GM12878 (cell line): Measurements from ENCODE around the gene TREM1. TPM values are rescaled to one million over a fixed set of nuclear protein-coding genes. Genes with fewer than 3 reads are reported as not detected.
"Not testable (repeated sequence)": the region's sequence is repeated elsewhere in the genome, so short reads cannot be mapped to it uniquely, and the experiment has no call there.

Source experiments
- ATAC-seq: fragments of 200-7000 bp; cut with Tn5 transposase; 3 replicates; pipeline ENCODE4 v1.9.1; 2020; ENCODE audit warnings: mild to moderate bottlenecking, moderate library complexity
- BruUV-seq: library from RNA; stranded (reverse); fragments of 400-500 nt; replicated peaks from 2 replicates; lab custom pipeline; 2021; lab: Mats Ljungman, UMichigan
- CTCF ChIA-PET: fragments of 300-600 bp; sonication (Branson Sonifier 250); formaldehyde crosslinking; extraction: SDS; loops from one replicate; lab custom pipeline; 2021; ENCODE audit warnings: inconsistent platforms; lab: Yijun Ruan, JAX
- POLR2A ChIA-PET: fragments of 350-600 bp; formaldehyde crosslinking; extraction: SDS; loops from one replicate; lab custom pipeline; 2021; ENCODE audit warnings: inconsistent platforms; lab: Charles Lee
- RAD21 ChIA-PET: fragments of 300-600 bp; sonication (Branson Sonifier 250); formaldehyde crosslinking; loops from one replicate; lab custom pipeline; 2023; ENCODE audit warnings: antibody characterized with exemption; ENCODE audit not compliant: unreplicated experiment; lab: Charles Lee
- SMC1A ChIA-PET: fragments of 300-600 bp; sonication (Branson Sonifier 250); formaldehyde crosslinking; loops from one replicate; lab custom pipeline; 2023; ENCODE audit not compliant: unreplicated experiment, uncharacterized antibody; lab: Charles Lee
- DNase-seq: peaks from one replicate; pipeline ENCODE4 v3.0.0-alpha.2; 2011; ENCODE audit warnings: low read depth, low spot score
- FAIRE-seq: peaks from 3 replicates; lab custom pipeline; 2011; peaks lifted over from hg19 to GRCh38; lab: Jason Lieb, UNC
- H2AFZ ChIP-seq: 2 replicates; pipeline ENCODE4 v1.6.0; 2011; ENCODE audit warnings: low read depth, low read length, control low read depth; ENCODE audit not compliant: control insufficient read depth
- H3K27ac ChIP-seq: 2 replicates; pipeline ENCODE4 v1.5.1; 2011; ENCODE audit warnings: control low read depth; ENCODE audit not compliant: control insufficient read depth, insufficient read depth
- H3K27me3 ChIP-seq, 2 experiments: replicated peaks in 1 of 2; 2 replicates each; pipeline versions ENCODE4 v1.6.0 to v1.6.1; 2011; ENCODE audit warnings: low read length in 1 of 2; ENCODE audit not compliant: control insufficient read depth in 2 of 2, insufficient read depth in 2 of 2
- H3K36me3 ChIP-seq, 2 experiments: 2 replicates each; pipeline ENCODE4 v1.5.1; 2011; ENCODE audit warnings: low read length in 1 of 2; ENCODE audit not compliant: control insufficient read depth in 2 of 2, insufficient read depth in 2 of 2
- H3K4me1 ChIP-seq: 2 replicates; pipeline ENCODE4 v1.6.1; 2011; ENCODE audit warnings: mild to moderate bottlenecking, low read length, moderate library complexity, mixed read lengths; ENCODE audit not compliant: control insufficient read depth, insufficient read depth
- H3K4me2 ChIP-seq: 2 replicates; pipeline ENCODE4 v1.6.0; 2011; ENCODE audit warnings: control low read depth; ENCODE audit not compliant: control insufficient read depth, insufficient read depth
- H3K4me3 ChIP-seq: fragments of 200-600 bp; sonication (generic); 2 replicates; pipeline ENCODE4 v1.5.1; 2016
- H3K79me2 ChIP-seq: 2 replicates; pipeline ENCODE4 v1.6.0; 2011; ENCODE audit warnings: low read length; ENCODE audit not compliant: control insufficient read depth, insufficient read depth
- H3K9ac ChIP-seq: 2 replicates; pipeline ENCODE4 v1.8.0; 2011; ENCODE audit warnings: low read length, control low read depth, mixed read lengths; ENCODE audit not compliant: control insufficient read depth, insufficient read depth
- H3K9me3 ChIP-seq: replicated peaks from 3 replicates; pipeline ENCODE4 v1.5.1; 2011; ENCODE audit warnings: mild to moderate bottlenecking, low read length; ENCODE audit not compliant: control insufficient read depth, insufficient read depth
- H4K20me1 ChIP-seq: 2 replicates; pipeline ENCODE4 v1.6.0; 2011; ENCODE audit not compliant: control insufficient read depth, insufficient read depth
- ATF7 ChIP-seq: fragments of 450-650 bp; IDR thresholded peaks from 2 replicates; pipeline ENCODE4 v1.6.1; 2016; ENCODE audit warnings: low read depth, mild to moderate bottlenecking
- BCL11A ChIP-seq: IDR thresholded peaks from 2 replicates; pipeline ENCODE4 v1.6.1; 2011; ENCODE audit warnings: low read depth, low read length
- CHD1 ChIP-seq: IDR thresholded peaks from 2 replicates; pipeline ENCODE4 v1.6.1; 2012; ENCODE audit warnings: low read depth, low read length, improper control_type of control experiment
- EGR1 ChIP-seq, 2 experiments: IDR thresholded peaks; 1 replicate in 1 of 2; 2 replicates in 1 of 2; pipeline ENCODE4 v1.6.1; 2011 to 2012; ENCODE audit warnings: low read depth in 2 of 2, low read length in 2 of 2, borderline replicate concordance in 1 of 2, mild to moderate bottlenecking in 1 of 2, moderate library complexity in 1 of 2
- HCFC1 ChIP-seq: fragments of 150-350 bp; IDR thresholded peaks from 2 replicates; pipeline ENCODE4 v1.6.1; 2014; ENCODE audit warnings: low read length
- HDGF ChIP-seq: fragments of 450-650 bp; IDR thresholded peaks from 2 replicates; pipeline ENCODE4 v1.6.1; 2016; ENCODE audit warnings: antibody characterized with exemption
- IKZF1 ChIP-seq: fragments of 450-650 bp; conservative IDR thresholded peaks from 2 replicates; pipeline ENCODE4 v1.6.1; 2017; ENCODE audit warnings: antibody characterized with exemption, mild to moderate bottlenecking
- RFX5 ChIP-seq: IDR thresholded peaks from 2 replicates; pipeline ENCODE4 v1.6.1; 2011; ENCODE audit warnings: low read depth, low read length, improper control_type of control experiment
- SIX5 ChIP-seq: IDR thresholded peaks from 2 replicates; pipeline ENCODE4 v1.6.1; 2011; ENCODE audit warnings: mild to moderate bottlenecking, low read depth, low read length, moderate library complexity; ENCODE audit not compliant: severe bottlenecking
- SMARCA5 ChIP-seq: fragments of 450-650 bp; IDR thresholded peaks from 2 replicates; pipeline ENCODE4 v1.6.1; 2017; ENCODE audit warnings: mild to moderate bottlenecking
- WGBS: methylation state at CpG from one replicate; pipeline ENCODE4 v1.1.6; 2016; ENCODE audit warnings: low lambda C conversion rate; ENCODE audit not compliant: insufficient replicate concordance, insufficient coverage; ENCODE audit errors: missing lambda C conversion rate; 5-methylcytosine and 5-hydroxymethylcytosine counted together
- in situ Hi-C: fragments of 300-500 bp; cut with MboI; formaldehyde crosslinking; loops from 9 replicates; pipeline ENCODE4 v1.14.3; 2018; ENCODE audit warnings: mixed read lengths
- intact Hi-C: fragments of 100-400 bp; cut with micrococcal nuclease; formaldehyde crosslinking; loops from one replicate; pipeline ENCODE4 v1.14.2; 2022; ENCODE audit not compliant: unreplicated experiment
- polyA plus RNA-seq, 11 experiments: library from polyadenylated mRNA; depleted of rRNA in 4 of 11; unstranded in 6 of 11; stranded (reverse) in 5 of 11; fragments of >200 nt; fragmentation: Nextera tagmentation in 4 of 11; fragmentation: Illumina TruSeq in 1 of 11; extraction: Ambion mirVana in 4 of 11; extraction: Trizol in 1 of 11; gene quantifications; 1 replicate in 1 of 11; 2 replicates in 10 of 11; pipeline versions ENCODE4 v1.2.1 to v1.2.3, GENCODE V29; 2011 to 2016; ENCODE audit warnings: inconsistent platforms in 2 of 11, missing spikeins in 2 of 11, low read depth in 1 of 11
- total RNA-seq, 4 experiments: library from RNA; depleted of rRNA in 3 of 4; stranded (reverse); fragments of >200 nt in 3 of 4; fragmentation: Illumina TruSeq in 1 of 4; extraction: Trizol in 1 of 4; gene quantifications; 2 replicates each; pipeline versions ENCODE4 v1.2.1 to v1.2.3, GENCODE V29; 2013 to 2021
- TF ChIP-seq, protein P1 (sequence below): fragments of 450-650 bp; IDR thresholded peaks from 2 replicates; pipeline ENCODE4 v1.6.1; 2018; ENCODE audit warnings: mild to moderate bottlenecking, low read depth, moderate library complexity; ENCODE audit not compliant: partially characterized antibody
- TF ChIP-seq, protein P2 (sequence below): fragments of 450-650 bp; IDR thresholded peaks from 2 replicates; pipeline ENCODE4 v1.6.1; 2017; ENCODE audit warnings: mild to moderate bottlenecking, low read depth, inconsistent platforms; ENCODE audit not compliant: poor library complexity, severe bottlenecking

TREM1 gene
- total and polyA plus RNA-seq, 10 of the 15 experiments (the other 5 are each of a cell fraction or from before 2014, with no cell fraction given) = 0.09 to 2.6 (median 0.28) TPM; not detected in 2

DNA sequence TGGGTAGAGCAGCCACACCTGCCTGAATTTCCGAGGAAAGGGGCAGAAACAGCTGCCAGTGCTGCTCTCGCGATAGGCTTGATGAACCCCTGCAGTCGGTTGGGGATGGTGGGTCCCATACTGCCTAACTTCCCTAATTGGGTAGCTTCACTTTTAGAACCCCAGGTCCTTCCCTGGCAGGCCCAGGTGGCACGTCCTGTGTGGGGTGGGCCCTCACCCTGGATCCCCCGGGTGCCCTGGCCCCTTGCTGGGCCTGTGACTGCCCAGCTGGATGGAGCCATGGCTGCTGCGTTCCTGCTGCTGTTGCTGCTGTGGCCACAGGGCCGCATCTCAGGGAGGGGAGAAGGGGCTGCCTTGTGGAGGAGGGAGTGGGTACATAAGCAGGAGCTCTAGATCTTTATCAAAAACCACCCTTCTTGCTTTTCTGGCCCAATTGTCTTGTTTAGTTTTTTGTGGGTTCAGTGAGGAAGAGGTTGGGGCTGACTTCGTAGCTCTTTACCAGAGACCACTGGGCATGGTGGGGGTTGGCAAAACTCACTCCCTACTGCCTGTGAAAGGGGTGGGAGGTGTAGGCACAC is 39.1 kb downstream of the TREM1 start:
- Histone ChIP-seq H3K27me3 (no peaks in the 10 kb centered on the region), H3K4me3 (no peak overlapping the region), H3K27ac (no peak overlapping the region), H3K4me1 (no peaks in the 10 kb centered on the region), H3K79me2 (no peaks in the 10 kb centered on the region), H4K20me1 (no peaks in the 10 kb centered on the region), H2AFZ (no peak overlapping the region), H3K4me2 (no peak overlapping the region), H3K9me3 (no peaks in the 10 kb centered on the region), H3K36me3 (no peaks in the 10 kb centered on the region), H3K9ac (no peak overlapping the region)
- ChIA-PET POLR2A (no interaction called here), SMC1A (no interaction called here), CTCF (no interaction called here), RAD21 (interaction anchor here (0.7 kb wide), 1 partner anchor 52 kb away, joined by 4 read pairs; no protein-coding TSS in a partner anchor)
- TF ChIP-seq BCL11A = no peak
- no peak for TF ChIP-seq EGR1 (IDR thresholded peaks at IDR 0.05; ENCODE audit: borderline replicate concordance in 1 of 2, low read depth in 2 of 2, low read length in 2 of 2)
- no peak for TF ChIP-seq SIX5
- no peak for TF ChIP-seq CHD1
- TF ChIP-seq HCFC1 = no peak
- TF ChIP-seq, protein P1, sequence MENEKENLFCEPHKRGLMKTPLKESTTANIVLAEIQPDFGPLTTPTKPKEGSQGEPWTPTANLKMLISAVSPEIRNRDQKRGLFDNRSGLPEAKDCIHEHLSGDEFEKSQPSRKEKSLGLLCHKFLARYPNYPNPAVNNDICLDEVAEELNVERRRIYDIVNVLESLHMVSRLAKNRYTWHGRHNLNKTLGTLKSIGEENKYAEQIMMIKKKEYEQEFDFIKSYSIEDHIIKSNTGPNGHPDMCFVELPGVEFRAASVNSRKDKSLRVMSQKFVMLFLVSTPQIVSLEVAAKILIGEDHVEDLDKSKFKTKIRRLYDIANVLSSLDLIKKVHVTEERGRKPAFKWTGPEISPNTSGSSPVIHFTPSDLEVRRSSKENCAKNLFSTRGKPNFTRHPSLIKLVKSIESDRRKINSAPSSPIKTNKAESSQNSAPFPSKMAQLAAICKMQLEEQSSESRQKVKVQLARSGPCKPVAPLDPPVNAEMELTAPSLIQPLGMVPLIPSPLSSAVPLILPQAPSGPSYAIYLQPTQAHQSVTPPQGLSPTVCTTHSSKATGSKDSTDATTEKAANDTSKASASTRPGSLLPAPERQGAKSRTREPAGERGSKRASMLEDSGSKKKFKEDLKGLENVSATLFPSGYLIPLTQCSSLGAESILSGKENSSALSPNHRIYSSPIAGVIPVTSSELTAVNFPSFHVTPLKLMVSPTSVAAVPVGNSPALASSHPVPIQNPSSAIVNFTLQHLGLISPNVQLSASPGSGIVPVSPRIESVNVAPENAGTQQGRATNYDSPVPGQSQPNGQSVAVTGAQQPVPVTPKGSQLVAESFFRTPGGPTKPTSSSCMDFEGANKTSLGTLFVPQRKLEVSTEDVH = no peak
- no peak for TF ChIP-seq ATF7
- TF ChIP-seq HDGF = no peak
- no peak for TF ChIP-seq SMARCA5
- TF ChIP-seq RFX5 = no peak
- TF ChIP-seq IKZF1 = no peak
- TF ChIP-seq, protein P2, sequence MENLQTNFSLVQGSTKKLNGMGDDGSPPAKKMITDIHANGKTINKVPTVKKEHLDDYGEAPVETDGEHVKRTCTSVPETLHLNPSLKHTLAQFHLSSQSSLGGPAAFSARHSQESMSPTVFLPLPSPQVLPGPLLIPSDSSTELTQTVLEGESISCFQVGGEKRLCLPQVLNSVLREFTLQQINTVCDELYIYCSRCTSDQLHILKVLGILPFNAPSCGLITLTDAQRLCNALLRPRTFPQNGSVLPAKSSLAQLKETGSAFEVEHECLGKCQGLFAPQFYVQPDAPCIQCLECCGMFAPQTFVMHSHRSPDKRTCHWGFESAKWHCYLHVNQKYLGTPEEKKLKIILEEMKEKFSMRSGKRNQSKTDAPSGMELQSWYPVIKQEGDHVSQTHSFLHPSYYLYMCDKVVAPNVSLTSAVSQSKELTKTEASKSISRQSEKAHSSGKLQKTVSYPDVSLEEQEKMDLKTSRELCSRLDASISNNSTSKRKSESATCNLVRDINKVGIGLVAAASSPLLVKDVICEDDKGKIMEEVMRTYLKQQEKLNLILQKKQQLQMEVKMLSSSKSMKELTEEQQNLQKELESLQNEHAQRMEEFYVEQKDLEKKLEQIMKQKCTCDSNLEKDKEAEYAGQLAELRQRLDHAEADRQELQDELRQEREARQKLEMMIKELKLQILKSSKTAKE = no peak
- in situ Hi-C loops (no loop called here), intact Hi-C loops (no loop called here)
- no TSS peak for BruUV-seq
- DNase-seq (no peak), ATAC-seq (no peak), FAIRE-seq (no peak)
- WGBS = 56% methylated on average over 9 of the region's 9 CpGs

DNA sequence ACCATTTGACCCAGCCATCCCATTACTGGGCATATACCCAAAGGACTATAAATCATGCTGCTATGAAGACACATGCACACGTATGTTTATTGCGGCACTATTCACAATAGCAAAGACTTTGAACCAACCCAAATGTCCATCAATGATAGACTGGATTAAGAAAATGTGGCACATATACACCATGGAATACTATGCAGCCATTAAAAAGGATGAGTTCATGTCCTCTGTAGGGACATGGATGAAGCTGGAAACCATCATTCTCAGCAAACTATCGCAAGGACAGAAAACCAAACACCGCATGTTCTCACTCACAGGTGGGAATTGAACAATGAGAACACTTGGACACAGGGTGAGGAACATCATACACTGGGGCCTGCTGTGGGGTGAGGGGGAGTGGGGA is 40.0 kb downstream of the TREM1 start:
- H3K79me2 ChIP-seq, DNase-seq, H3K36me3 ChIP-seq, ATAC-seq, H3K4me1 ChIP-seq, H2AFZ ChIP-seq, BruUV-seq, H3K9ac ChIP-seq, CTCF ChIA-PET, in situ Hi-C loops, POLR2A ChIA-PET, H4K20me1 ChIP-seq, intact Hi-C loops, FAIRE-seq, H3K27ac ChIP-seq, H3K4me2 ChIP-seq, H3K27me3 ChIP-seq, SMC1A ChIA-PET, RAD21 ChIA-PET, H3K4me3 ChIP-seq, H3K9me3 ChIP-seq: not testable (repeated sequence)
- WGBS = 96% methylated on average over 4 of the region's 4 CpGs
